CD4-positive, alpha-beta T cell (primary cell): Measurements from ENCODE around the gene RGS12. TPM values are rescaled to one million over a fixed set of nuclear protein-coding genes. Genes with fewer than 3 reads are reported as not detected.

Experiments
- ATAC-seq: fragments of 200-7000 bp; cut with Tn5 transposase; one replicate; pipeline ENCODE4 v1.10.0; 2022; ENCODE audit warnings: mild to moderate bottlenecking; ENCODE audit not compliant: poor library complexity
- CTCF ChIA-PET: fragments of 350-600 bp; sonication (Branson Sonifier 250); formaldehyde crosslinking; loops from one replicate; lab custom pipeline; 2021; ENCODE audit warnings: antibody characterized with exemption, inconsistent platforms; lab: Charles Lee
- POLR2A ChIA-PET: fragments of 350-600 bp; sonication (Branson Sonifier 250); formaldehyde crosslinking; loops from one replicate; lab custom pipeline; 2021; ENCODE audit warnings: antibody characterized with exemption, inconsistent platforms; lab: Charles Lee
- DNase-seq, 14 experiments: peaks; one replicate each; pipeline ENCODE4 v3.0.0-alpha.2; 2013 to 2020; ENCODE audit warnings: mixed read lengths in 2 of 14
- H3K27ac ChIP-seq, 2 donors: one replicate each; pipeline versions ENCODE4 v1.5.1 to v1.7.0; 2013; ENCODE audit warnings: low read length in 2 of 2, low read depth in 1 of 2, mild to moderate bottlenecking in 1 of 2
- H3K27me3 ChIP-seq, 2 experiments: 1 replicate in 1 of 2; 2 replicates in 1 of 2; pipeline versions ENCODE4 v1.6.1 to v1.7.0; 2013; ENCODE audit warnings: low read length in 2 of 2, control low read depth in 1 of 2, mild to moderate bottlenecking in 1 of 2, moderate library complexity in 1 of 2; ENCODE audit not compliant: insufficient read depth in 2 of 2, control insufficient read depth in 1 of 2
- H3K36me3 ChIP-seq: one replicate; pipeline ENCODE4 v1.6.1; 2013; ENCODE audit warnings: low read length, control low read depth; ENCODE audit not compliant: insufficient read depth
- H3K4me1 ChIP-seq: one replicate; pipeline ENCODE4 v1.6.1; 2013; ENCODE audit warnings: low read length, control low read depth; ENCODE audit not compliant: insufficient read depth
- H3K4me3 ChIP-seq: one replicate; pipeline ENCODE4 v1.5.1; 2013; ENCODE audit warnings: mild to moderate bottlenecking, low read length, moderate library complexity
- H3K9me3 ChIP-seq, 2 experiments: 1 replicate in 1 of 2; 2 replicates in 1 of 2; pipeline versions ENCODE4 v1.6.1 to v1.7.0; 2013; ENCODE audit warnings: low read length in 2 of 2, mild to moderate bottlenecking in 2 of 2, control low read depth in 1 of 2, moderate library complexity in 1 of 2; ENCODE audit not compliant: control insufficient read depth in 1 of 2, insufficient read depth in 1 of 2
- H3K27ac Mint-ChIP-seq: one replicate; pipeline ENCODE4 v1.8.0; 2020; ENCODE audit warnings: mixed read lengths
- H3K27me3 Mint-ChIP-seq: one replicate; pipeline ENCODE4 v1.8.0; 2021; ENCODE audit warnings: mixed read lengths
- H3K36me3 Mint-ChIP-seq: one replicate; pipeline ENCODE4 v1.8.0; 2021; ENCODE audit warnings: low read depth, mixed read lengths
- H3K4me1 Mint-ChIP-seq: one replicate; pipeline ENCODE4 v1.8.0; 2021; ENCODE audit warnings: low read depth, mixed read lengths
- H3K4me3 Mint-ChIP-seq: one replicate; pipeline ENCODE4 v1.8.0; 2020; ENCODE audit warnings: mild to moderate bottlenecking, mixed read lengths
- H3K9me3 Mint-ChIP-seq: one replicate; pipeline ENCODE4 v1.8.0; 2020; ENCODE audit warnings: mixed read lengths
- CTCF ChIP-seq: fragments of 200-600 bp; IDR thresholded peaks from one replicate; pipeline ENCODE4 v1.8.0; 2022; ENCODE audit warnings: antibody characterized with exemption, mild to moderate bottlenecking
- intact Hi-C, 2 experiments: fragments of 100-400 bp; cut with DNase I in 1 of 2; cut with micrococcal nuclease in 1 of 2; formaldehyde crosslinking; loops; one replicate each; pipeline versions ENCODE4 v1.15.1 to v1.9.0; 2023 to 2025; cut with DNase I, micrococcal nuclease
- total RNA-seq, 174 experiments: library from RNA in 2 of 174; stranded (reverse) in 2 of 174; gene quantifications; one replicate each; pipeline ENCODE4 v1.2.3 and lab custom pipeline; 2021 to 2026

The RGS12 gene
- total RNA-seq, 2 experiments from 2014 or later, result 14.1 to 16.9 TPM

GRCh38 chr4:3294401-3295241 lies 1.8 kb downstream of the RGS12 start:
- Histone ChIP-seq H3K9me3 (peaks cover 0 to 8% of the 10 kb centered on the region in 2 experiments), H3K27me3 (peaks cover 0 to 6% of the 10 kb centered on the region in 2 experiments), H3K27ac (no peak overlapping the region), H3K4me1 (peaks cover 29% of the 10 kb centered on the region), H3K36me3 (no peaks in the 10 kb centered on the region), H3K4me3 (no peak overlapping the region)
- H3K4me3 Mint-ChIP-seq, result peak overlapping the region; percentile 90
- no peak overlapping the region for H3K27ac Mint-ChIP-seq
- ChIA-PET POLR2A (interaction anchor here (1.1 kb wide), 1 partner anchor 8 kb away, joined by 7 read pairs; no protein-coding TSS in a partner anchor), CTCF (interaction anchor here (0.7 kb wide), 1 partner anchor 286 kb away, joined by 3 read pairs; no protein-coding TSS in a partner anchor)
- ATAC-seq (no peak), DNase-seq (peak in 1 of 14 experiments; percentile 25)
- no peaks in the 10 kb centered on the region for H3K9me3 Mint-ChIP-seq
- intact Hi-C loops, result loop anchor here in 1 of 2 experiments (5.0 to 10.0 kb wide), 4 partner anchors 92 to 660 kb away; partner anchors contain the start of genes GRK4, HTT, HTT-AS and NOP14
- peaks cover 9% of the 10 kb centered on the region for H3K27me3 Mint-ChIP-seq
- TF ChIP-seq CTCF, result no peak
- peaks cover 67% of the 10 kb centered on the region for H3K4me1 Mint-ChIP-seq
- peaks cover 5% of the 10 kb centered on the region for H3K36me3 Mint-ChIP-seq

GRCh38 chr4:3295837-3296624 lies 3.2 kb downstream of the RGS12 start:
- H3K27me3 Mint-ChIP-seq, result no peaks in the 10 kb centered on the region
- Histone ChIP-seq H3K4me3 (no peak overlapping the region), H3K9me3 (peaks cover 0 to 8% of the 10 kb centered on the region in 2 experiments), H3K27ac (no peak overlapping the region), H3K36me3 (no peaks in the 10 kb centered on the region), H3K4me1 (peaks cover 28% of the 10 kb centered on the region), H3K27me3 (peaks cover 0 to under 1% of the 10 kb centered on the region in 2 experiments)
- ATAC-seq (no peak), DNase-seq (peak in 1 of 14 experiments; percentile 6)
- H3K9me3 Mint-ChIP-seq, result no peaks in the 10 kb centered on the region
- H3K4me3 Mint-ChIP-seq, result peak overlapping the region; percentile 45
- peaks cover 66% of the 10 kb centered on the region for H3K4me1 Mint-ChIP-seq
- TF ChIP-seq CTCF, result no peak
- H3K36me3 Mint-ChIP-seq, result peaks cover 5% of the 10 kb centered on the region
- ChIA-PET POLR2A (no interaction called here), CTCF (interaction anchor here (0.6 kb wide), 1 partner anchor 8 kb away, joined by 3 read pairs; no protein-coding TSS in a partner anchor)
- no peak overlapping the region for H3K27ac Mint-ChIP-seq
- intact Hi-C loops, result loop anchor here in 1 of 2 experiments (10.0 kb wide), 2 partner anchors 331 to 659 kb away; partner anchors contain the start of genes GRK4 and NOP14

GRCh38 chr4:3296651-3297050 lies 3.8 kb downstream of the RGS12 start:
- Mint-ChIP-seq H3K27ac (no peak overlapping the region), H3K4me3 (peak overlapping the region; percentile 64), H3K4me1 (peaks cover 69% of the 10 kb centered on the region), H3K36me3 (peaks cover 4% of the 10 kb centered on the region), H3K27me3 (no peaks in the 10 kb centered on the region), H3K9me3 (no peaks in the 10 kb centered on the region)
- ATAC-seq (no peak), DNase-seq (no peak)
- POLR2A ChIA-PET, result no interaction called here
- Histone ChIP-seq H3K9me3 (peaks cover 0 to 8% of the 10 kb centered on the region in 2 experiments), H3K4me1 (peaks cover 28% of the 10 kb centered on the region), H3K4me3 (no peak overlapping the region), H3K27me3 (no peaks in the 10 kb centered on the region), H3K36me3 (no peaks in the 10 kb centered on the region), H3K27ac (no peak overlapping the region)
- intact Hi-C loops, result loop anchor here in 1 of 2 experiments (10.0 kb wide), 2 partner anchors 332 to 658 kb away; partner anchors contain the start of genes GRK4 and NOP14
- CTCF ChIA-PET, result no interaction called here
- TF ChIP-seq CTCF, result no peak
